ENCODE data around the gene B3GALT2.

B3GALT2 gene

DNA sequence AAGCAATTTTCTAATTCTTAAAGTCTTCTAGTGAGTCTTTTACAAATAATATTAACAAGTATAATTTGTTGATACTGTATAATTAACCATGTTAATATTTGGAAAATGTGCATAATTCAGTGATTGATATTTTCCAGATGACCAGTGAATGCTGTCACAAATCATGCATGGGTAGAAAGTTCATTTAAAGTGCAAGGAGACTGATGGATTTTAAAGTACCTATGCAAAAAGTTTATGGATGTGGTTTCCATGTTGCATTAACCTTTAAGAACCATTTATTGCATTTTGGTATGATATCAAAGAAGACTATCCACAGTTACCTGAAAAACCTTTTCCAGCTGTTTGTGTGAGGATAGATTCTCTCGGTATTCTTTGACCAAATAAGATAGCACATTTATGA, 41.4 kb downstream of the B3GALT2 start:
- Histone ChIP-seq H3K36me3 (replicated peaks) (peaks cover 33% of the 10 kb centered on the region), H3K27me3 (replicated peaks) (no peaks in the 10 kb centered on the region), H3K4me3 (ENCODE audit: low read depth, low read length) (no peak overlapping the region), H3K27ac (no peak overlapping the region)
- TF ChIP-seq, protein P1, sequence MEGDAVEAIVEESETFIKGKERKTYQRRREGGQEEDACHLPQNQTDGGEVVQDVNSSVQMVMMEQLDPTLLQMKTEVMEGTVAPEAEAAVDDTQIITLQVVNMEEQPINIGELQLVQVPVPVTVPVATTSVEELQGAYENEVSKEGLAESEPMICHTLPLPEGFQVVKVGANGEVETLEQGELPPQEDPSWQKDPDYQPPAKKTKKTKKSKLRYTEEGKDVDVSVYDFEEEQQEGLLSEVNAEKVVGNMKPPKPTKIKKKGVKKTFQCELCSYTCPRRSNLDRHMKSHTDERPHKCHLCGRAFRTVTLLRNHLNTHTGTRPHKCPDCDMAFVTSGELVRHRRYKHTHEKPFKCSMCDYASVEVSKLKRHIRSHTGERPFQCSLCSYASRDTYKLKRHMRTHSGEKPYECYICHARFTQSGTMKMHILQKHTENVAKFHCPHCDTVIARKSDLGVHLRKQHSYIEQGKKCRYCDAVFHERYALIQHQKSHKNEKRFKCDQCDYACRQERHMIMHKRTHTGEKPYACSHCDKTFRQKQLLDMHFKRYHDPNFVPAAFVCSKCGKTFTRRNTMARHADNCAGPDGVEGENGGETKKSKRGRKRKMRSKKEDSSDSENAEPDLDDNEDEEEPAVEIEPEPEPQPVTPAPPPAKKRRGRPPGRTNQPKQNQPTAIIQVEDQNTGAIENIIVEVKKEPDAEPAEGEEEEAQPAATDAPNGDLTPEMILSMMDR (IDR thresholded peaks at IDR 0.05; ENCODE audit: low read depth, low read length, missing control alignments), result no peak
- no peak for DNase-seq
- in situ Hi-C loops (cut with HindIII; ENCODE audit: low pct_ligation_motif_present, low sequenced_read_pairs), result no loop called here

DNA sequence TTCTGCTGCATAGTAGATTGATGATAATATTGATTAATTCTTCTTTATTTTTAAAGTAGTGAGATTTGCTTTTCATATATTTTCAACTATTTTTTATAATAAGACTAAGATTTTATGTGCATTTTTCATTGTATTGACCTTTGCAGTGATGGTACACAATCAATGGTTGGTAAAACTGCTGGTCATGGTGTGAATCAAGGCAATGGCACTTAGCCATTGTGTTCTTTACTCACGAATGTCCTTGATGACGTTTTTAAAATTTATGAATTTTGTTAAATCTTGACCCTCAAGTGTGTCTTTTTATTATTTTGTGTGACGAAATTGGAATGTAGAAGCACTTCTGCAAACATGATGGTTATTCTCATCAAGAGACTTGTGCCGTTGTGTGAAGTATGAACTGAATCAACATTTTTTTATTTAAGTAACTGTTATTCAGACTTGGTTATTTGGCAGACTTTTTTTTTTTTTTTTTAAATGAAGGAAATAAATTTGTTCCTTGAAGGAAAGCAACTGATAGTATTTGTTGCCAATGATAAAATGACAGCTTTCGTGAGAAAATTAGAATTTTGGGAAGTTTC, 42.0 kb downstream of the B3GALT2 start:
- Histone ChIP-seq H3K36me3 (replicated peaks) (peaks cover 36% of the 10 kb centered on the region), H3K4me3 (ENCODE audit: low read depth, low read length) (no peak overlapping the region), H3K27me3 (replicated peaks) (no peaks in the 10 kb centered on the region), H3K27ac (no peak overlapping the region)
- in situ Hi-C loops (cut with HindIII; ENCODE audit: low pct_ligation_motif_present, low sequenced_read_pairs), result no loop called here
- DNase-seq, result no peak
- TF ChIP-seq, protein P1 (IDR thresholded peaks at IDR 0.05; ENCODE audit: low read depth, low read length, missing control alignments), result no peak

DNA sequence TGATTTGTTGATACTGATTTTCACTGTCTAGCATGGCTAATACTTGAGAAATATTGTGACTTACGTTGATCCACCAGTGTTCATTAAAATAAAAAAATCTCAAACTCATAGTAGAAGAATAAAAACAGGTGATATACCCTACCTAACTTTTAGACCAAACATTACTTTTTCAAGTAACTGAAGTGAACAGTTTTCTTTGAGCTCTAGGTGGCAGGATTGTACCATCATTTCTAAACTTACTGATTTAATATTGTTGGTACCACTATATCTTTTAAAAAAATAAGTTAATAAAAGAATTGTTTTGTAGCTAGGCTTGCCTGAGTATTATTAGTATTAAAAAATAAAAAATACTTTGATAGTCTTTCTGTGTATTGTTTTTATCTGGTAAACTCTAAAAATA, 43.1 kb downstream of the B3GALT2 start:
- H3K27ac ChIP-seq, result no peak overlapping the region
- no peak for DNase-seq
- TF ChIP-seq, protein P1 (IDR thresholded peaks at IDR 0.05; ENCODE audit: low read depth, low read length, missing control alignments), result peak; percentile 22
- no peak overlapping the region for H3K4me3 ChIP-seq (ENCODE audit: low read depth, low read length)
- in situ Hi-C loops (cut with HindIII; ENCODE audit: low pct_ligation_motif_present, low sequenced_read_pairs), result no loop called here
- peaks cover 30% of the 10 kb centered on the region for H3K36me3 ChIP-seq (replicated peaks)
- H3K27me3 ChIP-seq (replicated peaks), result no peaks in the 10 kb centered on the region

DNA sequence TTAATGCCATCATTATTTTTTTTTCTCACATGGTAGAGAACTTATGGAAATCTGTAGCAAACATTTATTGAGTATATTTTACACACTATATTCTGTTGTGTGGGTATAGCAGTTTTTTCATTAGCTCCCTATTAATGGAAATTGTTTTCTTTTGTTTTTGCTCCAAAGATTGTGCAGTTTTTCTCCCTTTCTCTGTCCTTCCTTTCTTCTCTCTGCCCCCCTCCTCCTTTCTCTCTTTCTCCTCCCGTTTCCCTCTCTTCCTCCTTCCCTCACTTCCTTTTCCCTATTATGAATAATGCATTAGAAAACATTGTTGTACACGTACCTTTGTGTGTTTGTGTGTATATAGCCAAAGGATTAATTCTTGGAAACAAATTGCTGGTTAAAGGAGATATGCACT, 44.0 kb downstream of the B3GALT2 start:
- no peak overlapping the region for H3K4me3 ChIP-seq (ENCODE audit: low read depth, low read length)
- peaks cover 22% of the 10 kb centered on the region for H3K36me3 ChIP-seq (replicated peaks)
- TF ChIP-seq, protein P1 (IDR thresholded peaks at IDR 0.05; ENCODE audit: low read depth, low read length, missing control alignments), result no peak
- H3K27me3 ChIP-seq (replicated peaks), result no peaks in the 10 kb centered on the region
- DNase-seq, result no peak
- in situ Hi-C loops (cut with HindIII; ENCODE audit: low pct_ligation_motif_present, low sequenced_read_pairs), result no loop called here
- H3K27ac ChIP-seq, result no peak overlapping the region

DNA sequence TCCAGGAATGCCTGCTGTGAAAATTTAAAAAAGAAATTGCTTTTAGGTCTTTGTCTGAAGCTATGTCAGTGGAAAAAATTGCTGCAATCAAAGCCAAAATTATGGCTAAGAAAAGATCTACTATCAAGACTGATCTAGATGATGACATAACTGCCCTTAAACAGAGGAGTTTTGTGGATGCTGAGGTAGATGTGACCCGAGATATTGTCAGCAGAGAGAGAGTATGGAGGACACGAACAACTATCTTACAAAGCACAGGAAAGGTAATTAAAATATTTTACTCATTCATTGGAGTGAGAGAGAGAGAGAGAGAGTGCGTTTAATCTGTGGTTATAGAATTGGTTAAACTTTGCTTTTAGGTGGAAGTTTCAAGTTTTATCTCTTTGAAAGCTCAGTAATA, 44.6 kb downstream of the B3GALT2 start:
- H3K27me3 ChIP-seq (replicated peaks), result no peaks in the 10 kb centered on the region
- DNase-seq, result no peak
- no peak overlapping the region for H3K27ac ChIP-seq
- TF ChIP-seq, protein P1 (IDR thresholded peaks at IDR 0.05; ENCODE audit: low read depth, low read length, missing control alignments), result no peak
- in situ Hi-C loops (cut with HindIII; ENCODE audit: low pct_ligation_motif_present, low sequenced_read_pairs), result no loop called here
- peaks cover 21% of the 10 kb centered on the region for H3K36me3 ChIP-seq (replicated peaks)
- no peak overlapping the region for H3K4me3 ChIP-seq (ENCODE audit: low read depth, low read length)

DNA sequence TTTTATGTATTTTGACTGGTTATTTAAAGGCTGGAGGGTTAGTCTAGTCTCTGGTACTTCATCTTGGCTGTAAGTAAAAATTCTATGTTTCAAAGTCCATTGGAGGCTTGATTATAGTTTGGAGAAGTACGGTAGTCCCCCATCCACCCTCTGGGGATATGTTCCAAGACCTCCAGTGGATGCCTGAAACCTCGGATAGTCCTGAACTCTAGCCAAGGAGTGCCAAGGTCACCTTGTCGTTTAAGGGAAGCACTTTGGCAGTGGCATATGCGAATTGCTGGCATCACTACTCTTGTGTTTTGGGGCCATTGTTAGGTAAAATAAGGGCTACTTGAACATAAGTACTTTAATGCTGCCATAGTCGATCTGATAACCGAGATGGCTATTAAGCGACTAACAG, 46.2 kb downstream of the B3GALT2 start:
- no peak overlapping the region for H3K27ac ChIP-seq
- H3K36me3 ChIP-seq (replicated peaks), result peaks cover 20% of the 10 kb centered on the region
- in situ Hi-C loops (cut with HindIII; ENCODE audit: low pct_ligation_motif_present, low sequenced_read_pairs), result no loop called here
- TF ChIP-seq, protein P1 (IDR thresholded peaks at IDR 0.05; ENCODE audit: low read depth, low read length, missing control alignments), result no peak
- H3K4me3 ChIP-seq (ENCODE audit: low read depth, low read length), result no peak overlapping the region
- DNase-seq, result no peak
- no peaks in the 10 kb centered on the region for H3K27me3 ChIP-seq (replicated peaks)
